GM18907 (cell line): ENCODE results near the gene IRF4.

Experiments
- ATAC-seq: cut with Tn5 transposase; IDR thresholded peaks from one replicate; pipeline ENCODE4 v1.9.1; 2021; ENCODE audit warnings: mild to moderate bottlenecking, moderate library complexity; ENCODE audit not compliant: unreplicated experiment

IRF4 gene

DNA sequence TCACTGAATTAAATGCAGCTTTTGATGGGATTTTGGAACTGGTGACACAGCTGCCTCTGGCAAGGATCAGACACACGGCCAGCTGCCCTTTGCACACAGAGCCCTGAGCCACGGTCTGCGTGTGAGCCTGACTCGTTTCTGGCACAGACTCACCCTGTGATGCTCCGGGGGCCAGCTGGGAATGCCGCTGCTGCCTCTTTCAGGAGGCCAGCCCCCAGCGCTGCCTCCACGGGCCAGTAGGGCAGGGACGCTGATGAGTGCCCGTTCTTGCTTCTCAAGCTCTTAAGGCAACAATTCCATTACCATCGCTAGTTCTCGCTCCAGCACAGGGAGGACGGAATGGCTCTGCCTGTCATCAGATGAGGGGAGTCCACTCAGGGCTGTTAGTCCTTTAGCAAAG, 61.6 kb downstream of the IRF4 start:
- no peak for ATAC-seq

DNA sequence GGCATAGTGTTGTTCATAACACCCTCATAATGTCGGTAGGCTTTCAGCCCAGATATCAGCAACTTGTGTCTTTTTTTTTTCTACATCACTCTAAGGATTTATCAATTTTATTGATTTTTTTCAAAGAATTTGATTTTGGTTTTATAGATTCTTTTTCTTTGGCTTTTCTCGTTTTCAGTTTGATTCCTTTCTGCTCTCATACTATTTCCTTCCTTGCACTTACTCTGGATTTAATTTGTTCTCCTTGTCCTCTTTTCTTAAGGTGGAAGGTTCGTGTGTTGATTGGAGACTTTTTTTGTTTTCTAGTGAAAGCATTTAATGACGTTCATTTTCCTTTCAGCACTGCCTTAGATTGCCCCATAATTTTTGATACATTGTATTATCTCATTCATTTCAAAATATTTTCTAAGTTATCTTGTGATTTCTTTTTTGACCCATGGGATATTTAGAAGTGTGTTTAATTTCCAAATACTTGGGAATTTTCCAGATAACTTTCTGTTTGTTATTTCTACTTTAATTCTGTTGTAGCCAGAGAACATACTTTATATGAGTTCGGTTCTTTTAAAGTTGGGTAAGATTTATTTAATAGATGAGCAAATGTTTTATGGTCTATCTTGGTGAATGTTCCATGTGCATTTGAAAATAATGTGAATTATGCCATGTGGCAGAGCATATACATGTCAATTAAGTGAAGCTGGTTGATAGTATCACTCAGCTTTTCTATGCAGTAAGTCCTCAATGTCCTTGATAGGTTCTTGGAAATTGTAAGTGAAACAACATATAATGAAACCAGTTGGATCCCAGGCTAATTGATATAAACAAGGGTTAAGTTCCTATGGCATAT, 62.8 kb downstream of the IRF4 start:
- no peak for ATAC-seq

DNA sequence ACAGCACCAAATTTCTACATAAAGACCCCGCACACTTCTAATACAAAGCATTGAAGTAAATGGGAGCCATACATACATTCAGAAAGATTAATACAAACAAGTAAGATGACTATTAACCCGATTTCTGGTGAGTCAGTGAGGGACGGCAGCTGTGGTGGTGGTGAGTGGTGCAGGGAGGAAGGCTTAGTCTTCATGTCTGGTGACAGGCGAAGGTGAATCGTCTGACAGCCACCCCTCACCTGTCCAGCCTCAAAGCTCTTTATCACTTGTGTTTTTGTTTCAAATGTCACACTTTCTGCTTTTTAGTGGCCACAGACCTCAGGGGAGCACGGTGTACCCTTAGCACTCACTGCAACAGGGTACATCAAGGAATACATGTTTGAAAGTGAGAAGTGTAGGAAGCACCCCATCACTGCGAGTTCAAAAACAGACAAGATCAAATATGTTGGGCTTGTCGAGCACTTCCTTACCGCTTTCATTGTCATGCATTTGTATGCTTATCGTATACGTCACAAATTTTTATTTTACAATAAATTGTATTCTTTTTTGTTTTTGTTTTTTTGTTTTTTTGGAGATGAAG, 63.5 kb downstream of the IRF4 start:
- ATAC-seq, result no peak

DNA sequence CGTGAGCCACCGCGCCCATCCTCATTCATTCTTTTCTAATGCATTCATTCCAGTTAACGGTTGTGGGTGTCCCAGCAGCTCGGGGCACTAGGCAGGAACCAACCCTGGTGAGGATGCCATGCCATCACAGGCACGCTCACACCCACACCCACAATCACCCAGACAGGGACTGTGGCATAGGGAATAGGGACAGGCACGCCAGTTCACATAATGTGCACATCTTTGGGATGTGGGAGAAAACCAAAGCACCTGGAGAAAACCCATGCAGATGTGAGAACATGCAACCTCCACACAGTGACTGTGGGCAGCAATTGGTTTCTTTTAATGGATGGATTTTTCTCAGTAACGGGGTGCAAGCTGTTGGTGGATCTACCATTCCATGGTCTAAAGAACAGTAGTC, 64.3 kb downstream of the IRF4 start:
- no peak for ATAC-seq

DNA sequence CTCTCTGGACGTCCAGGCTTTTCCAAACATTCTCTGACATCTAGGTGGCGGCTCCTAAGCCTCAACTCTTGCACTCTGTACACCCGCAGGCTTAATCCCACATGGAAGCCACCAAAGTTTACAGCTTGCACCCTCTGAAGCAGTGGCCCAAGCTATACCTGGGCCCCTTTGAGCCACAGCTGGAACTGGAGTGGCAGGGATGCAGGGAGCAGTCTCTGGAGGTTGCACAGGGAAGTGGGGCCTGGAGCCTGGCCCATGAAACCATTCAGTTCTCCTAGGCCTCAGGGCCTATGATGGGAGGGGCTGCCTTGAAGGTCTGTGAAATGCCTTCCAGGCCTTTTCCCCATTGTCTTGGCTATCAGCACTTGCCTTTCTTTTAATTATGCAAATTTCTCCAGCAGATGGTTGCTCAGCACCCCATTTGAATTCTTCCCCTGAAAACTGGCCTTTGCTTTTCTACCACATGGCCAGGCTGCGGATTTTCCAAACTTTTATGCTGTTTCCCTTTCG, 64.9 kb downstream of the IRF4 start:
- no peak for ATAC-seq

DNA sequence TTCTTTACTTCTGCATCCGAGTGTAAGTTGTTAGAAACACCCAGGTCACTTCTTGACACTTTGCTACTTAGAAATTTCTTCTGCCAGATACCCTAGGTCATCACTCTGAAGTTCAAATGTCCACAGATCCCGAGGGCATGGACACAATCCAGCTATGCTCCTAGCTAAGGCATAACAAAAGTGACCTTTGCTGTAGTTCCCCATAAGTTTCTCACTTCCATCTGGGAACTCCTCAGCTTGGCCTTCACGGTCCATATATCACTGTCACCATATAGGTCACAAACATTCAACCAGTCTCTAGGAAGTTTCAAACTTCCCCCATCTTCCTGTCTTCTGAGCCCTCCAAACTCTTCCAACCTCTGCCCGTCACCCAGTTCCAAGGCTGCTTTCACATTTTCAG, 65.3 kb downstream of the IRF4 start:
- no peak for ATAC-seq
